Measurements from ENCODE around the gene LAMA2. TPM values are rescaled to one million over a fixed set of nuclear protein-coding genes. Genes with fewer than 3 reads are reported as not detected.

Gene LAMA2
- total and polyA plus RNA-seq, 2 of the 8 experiments (the other 6 are each of a cell fraction or from before 2014, with no cell fraction given) = 1.3 to 3.8 TPM

DNA sequence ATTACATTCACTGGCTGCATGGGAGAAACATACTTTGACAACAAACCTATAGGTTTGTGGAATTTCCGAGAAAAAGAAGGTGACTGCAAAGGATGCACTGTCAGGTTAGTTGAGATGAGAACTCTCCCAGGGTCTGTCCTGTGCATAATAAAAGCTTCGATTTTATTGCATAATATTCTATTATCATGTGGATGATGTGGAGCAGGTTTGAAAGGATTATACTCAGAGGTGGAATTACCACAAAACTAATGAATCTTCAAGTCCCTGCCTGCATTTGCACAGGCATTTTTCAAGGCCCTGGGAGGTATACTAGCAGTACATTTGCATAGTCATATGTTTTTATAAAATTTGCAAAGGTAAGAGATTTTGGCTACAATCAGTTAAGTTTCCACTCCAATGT lies 577.3 kb downstream of the LAMA2 start (continued):
- no peak for TF ChIP-seq SIX5 (IDR thresholded peaks at IDR 0.05; ENCODE audit: low read depth, low read length)
- no peak for TF ChIP-seq SP2 (IDR thresholded peaks at IDR 0.05; ENCODE audit: low read length)
- TF ChIP-seq EP300 (IDR thresholded peaks at IDR 0.05; ENCODE audit: borderline replicate concordance in 1 of 2, low read depth in 2 of 2, low read length in 2 of 2) = no peak
- no peak for TF ChIP-seq SAP30 (IDR thresholded peaks at IDR 0.05; ENCODE audit: insufficient read depth, insufficient replicate concordance, low read length)
- no peak for TF ChIP-seq CHD2 (IDR thresholded peaks at IDR 0.05; ENCODE audit: low read length)
